ENCODE data around the gene FRY.

GRCh38 chr13:32117701-32118100 is 86.1 kb downstream of the FRY start:
- TF ChIP-seq, protein P1, sequence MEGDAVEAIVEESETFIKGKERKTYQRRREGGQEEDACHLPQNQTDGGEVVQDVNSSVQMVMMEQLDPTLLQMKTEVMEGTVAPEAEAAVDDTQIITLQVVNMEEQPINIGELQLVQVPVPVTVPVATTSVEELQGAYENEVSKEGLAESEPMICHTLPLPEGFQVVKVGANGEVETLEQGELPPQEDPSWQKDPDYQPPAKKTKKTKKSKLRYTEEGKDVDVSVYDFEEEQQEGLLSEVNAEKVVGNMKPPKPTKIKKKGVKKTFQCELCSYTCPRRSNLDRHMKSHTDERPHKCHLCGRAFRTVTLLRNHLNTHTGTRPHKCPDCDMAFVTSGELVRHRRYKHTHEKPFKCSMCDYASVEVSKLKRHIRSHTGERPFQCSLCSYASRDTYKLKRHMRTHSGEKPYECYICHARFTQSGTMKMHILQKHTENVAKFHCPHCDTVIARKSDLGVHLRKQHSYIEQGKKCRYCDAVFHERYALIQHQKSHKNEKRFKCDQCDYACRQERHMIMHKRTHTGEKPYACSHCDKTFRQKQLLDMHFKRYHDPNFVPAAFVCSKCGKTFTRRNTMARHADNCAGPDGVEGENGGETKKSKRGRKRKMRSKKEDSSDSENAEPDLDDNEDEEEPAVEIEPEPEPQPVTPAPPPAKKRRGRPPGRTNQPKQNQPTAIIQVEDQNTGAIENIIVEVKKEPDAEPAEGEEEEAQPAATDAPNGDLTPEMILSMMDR (conservative IDR thresholded peaks at IDR 0.05; ENCODE audit: low read length): no peak
- no peak for TF ChIP-seq EZH2phosphoT487 (IDR thresholded peaks at IDR 0.05; ENCODE audit: borderline replicate concordance, low read depth, low read length)
